GM23248 (cell line): Measurements from ENCODE around the gene SDR39U1. TPM values are rescaled to one million over a fixed set of nuclear protein-coding genes. Genes with fewer than 3 reads are reported as not detected.
A peak's percentile ranks its signal among the peaks of the same experiment; 100 is the strongest.
"Not testable (repeated sequence)": the region's sequence is repeated elsewhere in the genome, so short reads cannot be mapped to it uniquely, and the experiment has no call there.

Experiments
- DNase-seq: peaks from one replicate; pipeline ENCODE4 v3.0.0-alpha.2; 2015
- H2AFZ ChIP-seq: fragments of 200-600 bp; sonication (generic); 2 replicates; pipeline ENCODE4 v1.6.1; 2016; ENCODE audit warnings: antibody characterized with exemption
- H3F3A ChIP-seq: fragments of 200-600 bp; sonication (generic); 2 replicates; pipeline ENCODE4 v1.6.1; 2016; ENCODE audit warnings: mild to moderate bottlenecking, antibody characterized with exemption, mixed run types; ENCODE audit not compliant: insufficient read depth
- H3K27ac ChIP-seq: fragments of 200-600 bp; sonication (generic); 2 replicates; pipeline ENCODE4 v1.5.1; 2016; ENCODE audit warnings: mild to moderate bottlenecking
- H3K27me3 ChIP-seq: fragments of 200-600 bp; sonication (generic); replicated peaks from 2 replicates; pipeline ENCODE4 v1.6.1; 2016; ENCODE audit warnings: mild to moderate bottlenecking; ENCODE audit not compliant: insufficient read depth
- H3K36me3 ChIP-seq: fragments of 200-600 bp; sonication (generic); 2 replicates; pipeline ENCODE4 v1.6.1; 2016; ENCODE audit warnings: low read depth, mild to moderate bottlenecking
- H3K4me1 ChIP-seq: fragments of 200-600 bp; sonication (generic); 2 replicates; pipeline ENCODE4 v1.6.1; 2016; ENCODE audit warnings: mild to moderate bottlenecking; ENCODE audit not compliant: insufficient read depth
- H3K4me2 ChIP-seq: fragments of 200-600 bp; sonication (generic); one replicate; pipeline ENCODE4 v1.6.1; 2016; ENCODE audit warnings: mild to moderate bottlenecking; ENCODE audit not compliant: unreplicated experiment
- H3K4me3 ChIP-seq: fragments of 200-600 bp; sonication (generic); 2 replicates; pipeline ENCODE4 v1.5.1; 2016; ENCODE audit warnings: mild to moderate bottlenecking
- H3K79me2 ChIP-seq: fragments of 200-600 bp; sonication (generic); 2 replicates; pipeline ENCODE4 v1.6.1; 2016; ENCODE audit warnings: mild to moderate bottlenecking; ENCODE audit not compliant: insufficient read depth
- H3K9ac ChIP-seq: fragments of 200-600 bp; sonication (generic); 2 replicates; pipeline ENCODE4 v1.6.1; 2016; ENCODE audit warnings: mild to moderate bottlenecking
- H3K9me2 ChIP-seq: fragments of 200-600 bp; sonication (generic); 2 replicates; pipeline ENCODE4 v1.6.1; 2016; ENCODE audit warnings: mixed run types, mild to moderate bottlenecking, moderate library complexity; ENCODE audit not compliant: insufficient read depth
- H3K9me3 ChIP-seq: fragments of 200-600 bp; sonication (generic); one replicate; pipeline ENCODE4 v1.6.1; 2017; ENCODE audit warnings: low read depth
- H4K20me1 ChIP-seq: fragments of 200-600 bp; sonication (generic); 2 replicates; pipeline ENCODE4 v1.6.0; 2016; ENCODE audit not compliant: insufficient read depth
- EZH2 ChIP-seq: fragments of 200-600 bp; sonication (generic); IDR thresholded peaks from 2 replicates; pipeline ENCODE4 v1.6.1; 2018; ENCODE audit warnings: antibody characterized with exemption, mild to moderate bottlenecking; ENCODE audit not compliant: insufficient read depth, poor library complexity, severe bottlenecking
- EZH2phosphoT487 ChIP-seq: fragments of 200-600 bp; sonication (generic); IDR thresholded peaks from 2 replicates; pipeline ENCODE4 v1.6.1; 2018; ENCODE audit warnings: antibody characterized with exemption, moderate library complexity, mild to moderate bottlenecking, low read depth; ENCODE audit not compliant: insufficient read depth
- WGBS, 2 experiments: methylation state at CpG; one replicate each; pipeline ENCODE4 v1.1.6; 2015 to 2017; ENCODE audit warnings: low lambda C conversion rate in 2 of 2, low coverage in 1 of 2; ENCODE audit errors: missing lambda C conversion rate in 2 of 2; 5-methylcytosine and 5-hydroxymethylcytosine counted together
- in situ Hi-C: fragments of 300-500 bp; cut with MboI; formaldehyde crosslinking; loops from 2 replicates; pipeline ENCODE4 v1.15.0; 2020
- polyA plus RNA-seq: library from polyadenylated mRNA; unstranded; fragments of >200 nt; fragmentation: Nextera tagmentation; extraction: Ambion mirVana; gene quantifications from 2 replicates; pipeline ENCODE4 v1.2.1, GENCODE V29; 2016
- total RNA-seq: library from RNA; depleted of rRNA; stranded (reverse); fragments of >200 nt; shearing (Covaris generic); gene quantifications from 2 replicates; pipeline ENCODE4 v1.2.3, GENCODE V29; 2014; rRNA removed

SDR39U1 gene, protein sequence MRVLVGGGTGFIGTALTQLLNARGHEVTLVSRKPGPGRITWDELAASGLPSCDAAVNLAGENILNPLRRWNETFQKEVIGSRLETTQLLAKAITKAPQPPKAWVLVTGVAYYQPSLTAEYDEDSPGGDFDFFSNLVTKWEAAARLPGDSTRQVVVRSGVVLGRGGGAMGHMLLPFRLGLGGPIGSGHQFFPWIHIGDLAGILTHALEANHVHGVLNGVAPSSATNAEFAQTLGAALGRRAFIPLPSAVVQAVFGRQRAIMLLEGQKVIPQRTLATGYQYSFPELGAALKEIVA
- total RNA-seq (7.7 and 8.3 TPM in 2 replicates), polyA plus RNA-seq (41.7 and 44.7 TPM in 2 replicates)

DNA sequence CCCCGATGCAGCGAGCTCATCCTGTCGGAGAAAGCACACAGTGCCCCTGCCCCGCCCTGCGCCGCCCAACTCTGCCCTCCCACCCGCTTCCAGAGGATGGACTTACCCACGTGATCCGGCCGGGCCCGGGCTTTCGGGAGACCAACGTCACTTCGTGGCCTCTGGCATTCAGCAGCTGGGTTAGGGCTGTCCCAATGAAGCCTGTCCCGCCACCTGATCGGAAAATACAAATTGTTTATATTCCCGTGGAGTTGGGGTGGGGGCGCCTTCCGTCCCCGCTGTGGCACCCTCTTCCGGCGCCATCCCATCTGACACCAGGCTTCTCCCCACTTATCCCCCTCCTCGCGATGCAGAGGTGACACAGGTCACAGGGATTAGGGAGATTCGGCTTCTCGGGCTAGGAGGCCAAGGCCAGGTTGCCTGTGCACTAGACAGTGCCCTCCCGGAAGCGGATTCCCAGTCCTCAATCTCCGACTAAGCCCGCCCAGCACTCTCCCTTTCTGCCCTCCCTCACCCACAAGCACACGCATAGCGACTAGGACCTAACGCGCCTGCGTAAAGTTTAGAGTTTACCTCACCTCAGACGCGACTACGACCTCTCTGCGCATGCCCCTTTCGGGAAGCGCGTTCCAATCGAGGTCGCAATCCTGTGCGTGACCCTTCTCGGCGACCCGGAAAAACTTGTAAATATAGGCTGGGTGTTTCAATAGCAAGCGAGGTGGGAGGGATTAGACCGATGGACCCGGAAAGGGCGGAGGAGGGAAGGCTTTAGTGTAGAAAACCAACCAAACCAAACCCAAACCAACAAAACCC is at the start of gene SDR39U1:
Gene SDR39U1, minus strand, starts transcription at position 537 of the 813 bp plus-strand sequence. Its CDS starts 7 bp downstream, at position 530.
- Histone ChIP-seq H3K4me1 (0 out of 2 replicates have a peak, but pooled peaks cover 8% of the 10 kb centered on the region), H3K9me3 (no peaks in the 10 kb centered on the region), H2AFZ (peak within 1 kb of the TSS; percentile 90), H3K27me3 (no peaks in the 10 kb centered on the region), H3K36me3 (peaks cover 9% of the 10 kb centered on the region; the same call in 1 of the 2 replicates), H3K79me2 (peaks cover 44% of the 10 kb centered on the region), H3K4me2 (peak within 1 kb of the TSS; percentile 95), H3K9me2 (no peaks in the 10 kb centered on the region), H3K27ac (peak within 1 kb of the TSS; percentile 100), H4K20me1 (no peaks in the 10 kb centered on the region), H3F3A (peaks cover 25% of the 10 kb centered on the region), H3K4me3 (peak within 1 kb of the TSS; percentile 84), H3K9ac (peak within 1 kb of the TSS; percentile 98)
- WGBS, 2 experiments = 1 to 3% methylated on average over 45 to 52 of the region's 52 CpGs
- no peak for TF ChIP-seq EZH2phosphoT487
- TF ChIP-seq EZH2 = no peak
- in situ Hi-C loops = no loop called here
- DNase-seq = peak; percentile 100

DNA sequence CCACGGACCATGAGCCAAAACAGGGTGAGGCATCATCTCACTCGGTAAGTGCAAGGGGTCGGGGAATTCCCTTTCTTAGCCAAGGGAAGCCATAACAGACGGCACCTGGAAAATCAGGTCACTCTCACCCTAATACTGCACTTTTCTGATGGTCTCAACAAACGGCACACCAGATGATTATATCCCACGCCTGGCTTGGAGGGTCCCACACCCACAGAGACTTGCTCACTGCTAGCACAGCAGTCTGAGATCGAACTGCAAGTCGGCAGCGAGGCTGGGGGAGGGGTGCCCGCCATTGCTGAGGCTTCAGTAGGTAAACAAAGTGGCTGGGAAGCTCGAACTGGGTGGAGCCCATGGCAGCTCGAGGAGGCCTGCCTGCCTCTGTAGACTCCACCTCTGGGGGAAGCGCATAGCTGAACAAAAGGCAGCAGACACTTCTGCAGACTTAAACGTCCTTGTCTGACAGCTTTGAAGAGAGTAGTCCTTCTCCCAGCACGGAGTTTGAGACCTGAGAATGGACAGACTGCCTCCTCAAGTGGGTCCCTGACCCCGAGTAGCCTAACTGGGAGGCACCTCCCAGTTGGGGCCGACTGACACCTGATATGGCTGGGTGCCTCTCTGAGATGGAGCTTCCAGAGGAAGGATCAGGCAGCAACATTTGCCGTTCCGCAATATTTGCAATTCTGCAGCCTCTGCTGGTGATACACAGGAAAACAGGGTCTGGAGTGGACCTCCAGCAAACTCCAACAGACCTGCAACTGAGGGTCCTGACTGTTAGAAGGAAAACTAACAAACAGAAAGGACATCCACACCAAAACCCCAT is 49.2 kb upstream of the SDR39U1 start:
- H2AFZ ChIP-seq, H3K4me3 ChIP-seq, H3K9ac ChIP-seq, H3K9me3 ChIP-seq, H3F3A ChIP-seq, H3K36me3 ChIP-seq, in situ Hi-C loops, H3K79me2 ChIP-seq, H3K4me1 ChIP-seq, H4K20me1 ChIP-seq, H3K27ac ChIP-seq, DNase-seq, H3K27me3 ChIP-seq, H3K4me2 ChIP-seq, H3K9me2 ChIP-seq: not testable (repeated sequence)
- WGBS, 2 experiments = 38 to 43% methylated on average over 19 of the region's 19 CpGs

DNA sequence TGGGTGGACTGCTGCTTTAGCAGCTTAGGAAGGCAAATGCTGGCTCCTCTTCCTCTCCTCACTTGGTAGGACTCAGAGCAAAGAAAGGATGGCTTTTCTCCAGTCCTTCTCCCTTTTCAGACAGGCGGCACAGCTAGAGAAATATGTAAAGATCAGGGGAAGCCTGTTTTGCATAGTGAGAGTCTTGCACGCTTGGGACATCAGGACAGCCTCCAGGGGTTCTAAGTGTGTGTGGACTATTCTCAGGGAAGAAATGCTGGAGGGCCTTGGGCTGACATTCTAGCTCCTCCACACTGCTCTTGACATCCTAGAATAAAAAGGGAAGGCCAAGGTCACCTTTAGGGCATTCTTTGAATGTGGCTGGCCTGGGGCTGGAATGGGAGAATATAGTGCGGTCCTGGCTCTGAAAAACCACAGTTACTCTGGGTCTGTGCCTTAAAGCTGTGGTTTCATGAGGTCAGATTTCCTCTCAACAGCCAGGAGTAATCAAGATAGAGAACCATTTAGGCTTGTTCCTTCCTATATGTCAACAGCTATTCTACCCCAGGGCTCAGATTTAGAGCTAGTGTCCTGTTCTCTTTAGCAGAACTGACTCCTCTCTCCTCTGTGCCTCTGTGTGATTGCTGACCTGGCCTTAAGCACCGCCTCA is 41.2 kb upstream of the SDR39U1 start:
- 25 to 29% methylated on average over 4 of the region's 4 CpGs for WGBS, 2 experiments
- Histone ChIP-seq H3K27ac (no peak overlapping the region), H3K4me1 (no peaks in the 10 kb centered on the region), H3K9me2 (no peaks in the 10 kb centered on the region), H3K9me3 (no peaks in the 10 kb centered on the region), H3K9ac (no peak overlapping the region), H2AFZ (no peak overlapping the region), H3K4me3 (no peak overlapping the region), H3K27me3 (no peaks in the 10 kb centered on the region), H3K79me2 (no peaks in the 10 kb centered on the region), H3K36me3 (no peaks in the 10 kb centered on the region), H3F3A (no peaks in the 10 kb centered on the region), H3K4me2 (no peak overlapping the region), H4K20me1 (no peaks in the 10 kb centered on the region)
- no peak for DNase-seq
- in situ Hi-C loops = no loop called here
- TF ChIP-seq EZH2 (no peak), EZH2phosphoT487 (no peak)

DNA sequence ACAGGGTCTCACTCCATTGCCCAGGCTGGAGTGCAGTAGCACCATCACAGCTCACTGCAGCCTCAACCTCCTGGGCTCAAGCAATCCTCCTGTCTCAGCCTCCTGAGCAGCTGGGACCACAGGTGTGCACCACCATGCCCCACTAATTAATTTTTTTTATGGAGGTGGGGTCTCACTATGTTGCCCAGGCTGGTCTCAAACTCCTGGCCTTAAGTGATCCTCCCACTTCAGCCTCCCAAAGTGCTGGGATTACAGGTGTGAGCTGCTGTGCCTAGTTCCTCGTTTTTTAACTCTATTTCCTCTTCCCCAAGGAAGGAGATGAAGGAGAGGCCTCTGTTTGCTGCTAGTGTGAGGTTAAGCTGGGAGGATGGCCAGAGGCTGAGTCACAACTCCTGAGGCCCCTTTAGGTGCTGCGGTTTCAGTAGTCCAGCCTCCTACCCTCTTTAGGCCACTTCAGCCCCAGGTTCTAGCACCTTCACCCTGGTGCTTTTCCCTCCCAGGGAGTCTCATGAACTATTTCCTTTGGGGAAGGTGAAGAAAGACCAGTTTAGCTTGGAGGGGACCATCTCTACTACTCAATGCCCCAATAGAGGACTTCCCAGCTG is 40.2 kb upstream of the SDR39U1 start:
- H3K27me3 ChIP-seq, H3K4me3 ChIP-seq, H3K4me1 ChIP-seq, in situ Hi-C loops, H3K9ac ChIP-seq, H3K4me2 ChIP-seq, H3K9me3 ChIP-seq, H2AFZ ChIP-seq, H3K79me2 ChIP-seq, H3K27ac ChIP-seq, H3K36me3 ChIP-seq, H4K20me1 ChIP-seq, H3K9me2 ChIP-seq, H3F3A ChIP-seq: not testable (repeated sequence)
- 19 to 39% methylated on average over 2 of the region's 2 CpGs for WGBS, 2 experiments
- peak; percentile 43 for DNase-seq
